OCI-LY3 (cell line): ENCODE measurements around the gene SPATA2L.

Experiments used
- H2AFZ ChIP-seq: fragments of 200-600, 300-600 bp; shearing (Covaris generic); 2 replicates; pipeline ENCODE4 v1.6.0; 2014; ENCODE audit warnings: antibody characterized with exemption, low read depth, low read length
- H3K27ac ChIP-seq: fragments of 200-600, 300-600 bp; sonication (generic); 2 replicates; pipeline ENCODE4 v1.5.1; 2014; ENCODE audit warnings: mild to moderate bottlenecking, low read length, moderate library complexity, mixed read lengths
- H3K27me3 ChIP-seq: fragments of 200-600, 300-600 bp; sonication (generic); 2 replicates; pipeline ENCODE4 v1.6.1; 2014; ENCODE audit warnings: low read depth, low read length, mixed read lengths
- H3K36me3 ChIP-seq: fragments of 200-600, 300-600 bp; sonication (generic); replicated peaks from 2 replicates; pipeline ENCODE3; 2014; ENCODE audit warnings: low read depth, low read length, mixed read lengths
- H3K4me1 ChIP-seq: fragments of 300-600, 200-600 bp; sonication (generic); 2 replicates; pipeline ENCODE4 v1.6.1; 2014; ENCODE audit warnings: low read length, mixed read lengths
- H3K4me2 ChIP-seq: fragments of 200-600, 300-600 bp; sonication (generic); 2 replicates; pipeline ENCODE4 v1.6.1; 2014; ENCODE audit warnings: low read length, mixed read lengths
- H3K4me3 ChIP-seq: fragments of 300-600, 200-600 bp; sonication (generic); 2 replicates; pipeline ENCODE4 v1.5.1; 2014; ENCODE audit warnings: antibody characterized with exemption, mild to moderate bottlenecking, low read length, moderate library complexity
- H3K79me2 ChIP-seq: fragments of 300-600, 200-600 bp; shearing (Covaris generic); 2 replicates; pipeline ENCODE4 v1.6.1; 2014; ENCODE audit warnings: mild to moderate bottlenecking, low read length, mixed read lengths
- H3K9ac ChIP-seq: fragments of 300-600, 200-600 bp; shearing (Covaris generic); 2 replicates; pipeline ENCODE4 v1.6.0; 2014; ENCODE audit warnings: mild to moderate bottlenecking, low read length, moderate library complexity
- H3K9me3 ChIP-seq: fragments of 200-600, 300-600 bp; shearing (Covaris generic); 2 replicates; pipeline ENCODE4 v1.6.1; 2014; ENCODE audit warnings: low read length, mixed read lengths; ENCODE audit not compliant: insufficient read depth
- H4K20me1 ChIP-seq: fragments of 200-600, 300-600 bp; sonication (generic); 2 replicates; pipeline ENCODE4 v1.6.1; 2016; ENCODE audit warnings: low read length, mixed read lengths; ENCODE audit not compliant: insufficient read depth
- CTCF ChIP-seq: fragments of 200-600, 300-600 bp; sonication (generic); IDR thresholded peaks from 2 replicates; pipeline ENCODE4 v1.5.1; 2014; ENCODE audit warnings: antibody characterized with exemption, low read length, low read depth
- EZH2phosphoT487 ChIP-seq: fragments of 200-600 bp; shearing (Covaris generic); IDR thresholded peaks from 2 replicates; pipeline ENCODE4 v1.6.1; 2018; ENCODE audit warnings: antibody characterized with exemption, mixed run types, low read depth

SPATA2L gene

DNA sequence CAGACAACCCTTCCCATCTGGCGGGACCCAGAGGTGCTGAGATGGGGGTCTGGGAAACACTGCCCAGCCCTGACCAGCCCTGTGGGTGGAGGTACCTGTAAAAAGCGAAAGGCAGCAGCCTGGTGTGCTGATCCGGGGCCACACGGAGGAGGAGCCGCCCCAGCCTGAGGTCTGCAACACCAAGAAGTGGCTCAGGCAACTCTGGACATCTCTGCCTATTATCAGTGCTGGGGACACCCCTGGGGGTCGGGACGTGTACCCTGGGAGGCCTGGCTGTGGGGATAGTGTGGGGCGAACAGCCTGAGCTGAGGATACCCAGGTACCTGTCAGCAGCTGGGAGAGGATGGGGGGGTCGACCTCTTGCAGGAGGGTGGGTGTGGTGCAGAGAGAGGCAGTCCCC lies 37.9 kb upstream of the SPATA2L start:
- Histone ChIP-seq H3K27me3 (no peaks in the 10 kb centered on the region), H3K79me2 (no peaks in the 10 kb centered on the region), H3K9ac (no peak overlapping the region), H3K4me1 (no peaks in the 10 kb centered on the region), H3K4me2 (no peak overlapping the region), H4K20me1 (peaks cover 9% of the 10 kb centered on the region; the same call in 1 of the 2 replicates), H3K4me3 (no peak overlapping the region), H2AFZ (no peak overlapping the region), H3K9me3 (no peaks in the 10 kb centered on the region), H3K36me3 (peaks cover 73% of the 10 kb centered on the region), H3K27ac (no peak overlapping the region)
- no peak for TF ChIP-seq EZH2phosphoT487
- no peak for TF ChIP-seq CTCF

DNA sequence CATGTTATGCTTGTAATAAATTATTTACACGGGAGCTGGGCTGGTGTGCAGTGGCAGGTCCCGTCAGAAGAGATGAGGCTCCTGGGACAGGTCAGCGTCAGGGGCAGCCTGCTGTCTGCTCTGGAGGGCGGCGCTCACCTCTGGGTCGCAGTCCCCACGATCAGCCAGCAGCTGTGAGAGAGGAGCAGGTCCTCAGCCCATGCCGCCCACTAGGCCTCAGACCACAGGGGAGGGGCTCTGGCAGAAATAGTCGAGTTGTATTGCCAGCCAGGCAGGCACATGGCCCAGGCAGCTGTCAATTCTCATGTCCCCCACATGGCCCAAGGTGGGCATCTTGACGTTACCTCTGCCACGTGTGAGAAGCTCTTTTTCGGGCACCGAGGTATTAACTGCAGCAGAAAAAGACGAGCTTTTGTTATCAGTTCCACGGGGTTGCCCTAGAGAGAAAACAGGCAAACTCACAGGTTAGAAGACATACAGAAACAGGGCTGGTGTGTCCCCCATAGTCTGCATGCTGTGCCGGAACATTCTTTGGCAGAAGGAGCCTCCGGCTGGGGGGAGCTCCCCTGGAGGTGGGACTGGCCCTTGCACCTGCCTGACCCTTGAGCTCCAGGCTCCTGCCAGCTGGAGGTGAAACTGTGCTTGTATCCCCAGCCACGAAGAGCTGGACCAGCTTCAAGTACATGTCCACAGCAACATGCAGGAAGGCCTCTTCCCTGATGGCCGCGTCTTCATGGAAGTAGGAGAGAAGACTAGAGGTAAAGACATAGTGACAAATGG lies 37.2 kb upstream of the SPATA2L start:
- no peaks in the 10 kb centered on the region for H3K27me3 ChIP-seq
- no peak overlapping the region for H2AFZ ChIP-seq
- no peak overlapping the region for H3K9ac ChIP-seq
- TF ChIP-seq EZH2phosphoT487, result no peak
- TF ChIP-seq CTCF, result no peak
- H3K36me3 ChIP-seq, result peaks cover 72% of the 10 kb centered on the region
- no peaks in the 10 kb centered on the region for H3K79me2 ChIP-seq
- no peaks in the 10 kb centered on the region for H3K9me3 ChIP-seq
- H3K4me3 ChIP-seq, result no peak overlapping the region
- H3K27ac ChIP-seq, result no peak overlapping the region
- no peak overlapping the region for H3K4me2 ChIP-seq
- no peaks in the 10 kb centered on the region for H3K4me1 ChIP-seq
- H4K20me1 ChIP-seq, result peaks cover 9% of the 10 kb centered on the region; the same call in 1 of the 2 replicates

- H3K4me2 ChIP-seq, result no peak overlapping the region
- no peak overlapping the region for H3K27ac ChIP-seq
- TF ChIP-seq EZH2phosphoT487, result no peak
- no peak for TF ChIP-seq CTCF
- no peaks in the 10 kb centered on the region for H3K9me3 ChIP-seq
- peaks cover 74% of the 10 kb centered on the region for H3K36me3 ChIP-seq
- no peaks in the 10 kb centered on the region for H3K4me1 ChIP-seq
- H3K79me2 ChIP-seq, result no peaks in the 10 kb centered on the region
- no peak overlapping the region for H3K9ac ChIP-seq
- no peak overlapping the region for H3K4me3 ChIP-seq
- H2AFZ ChIP-seq, result no peak overlapping the region
- H3K27me3 ChIP-seq, result no peaks in the 10 kb centered on the region
- peaks cover 9% of the 10 kb centered on the region; the same call in 1 of the 2 replicates for H4K20me1 ChIP-seq
Measured at GRCh38 chr16:89738072-89738377, 36.5 kb upstream of the SPATA2L start.

DNA sequence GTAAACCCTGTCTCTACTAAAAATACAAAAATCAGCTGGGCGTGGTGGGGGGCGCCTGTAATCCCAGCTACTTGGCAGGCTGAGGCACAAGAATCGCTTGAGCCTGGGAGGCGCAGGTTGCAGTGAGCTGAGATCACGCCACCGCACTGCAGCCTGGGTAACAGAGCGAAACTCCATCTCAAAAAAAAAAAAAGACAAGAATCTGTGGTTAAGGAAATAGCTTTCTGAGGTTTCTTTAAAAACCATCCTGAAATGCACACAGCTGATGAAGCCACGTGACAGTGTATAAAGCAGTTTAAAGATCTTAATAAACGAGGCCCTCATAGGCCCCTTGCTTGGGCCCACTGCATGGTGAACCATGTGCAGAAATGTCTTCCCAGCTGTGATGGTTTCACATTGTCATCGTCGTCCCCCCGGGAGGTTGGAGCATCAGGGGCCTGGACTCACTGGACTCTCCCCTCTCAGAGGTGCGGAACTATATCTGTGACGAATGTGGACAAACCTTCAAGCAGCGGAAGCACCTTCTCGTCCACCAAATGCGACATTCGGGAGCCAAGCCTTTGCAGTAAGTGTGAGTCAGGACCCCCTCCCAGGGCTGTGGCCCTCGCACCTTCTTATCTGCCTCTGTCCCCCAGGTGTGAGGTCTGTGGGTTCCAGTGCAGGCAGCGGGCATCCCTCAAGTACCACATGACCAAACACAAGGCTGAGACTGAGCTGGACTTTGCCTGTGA lies 36.0 kb upstream of the SPATA2L start:
- TF ChIP-seq CTCF (no peak), EZH2phosphoT487 (no peak)
- H3K4me3 ChIP-seq, result no peak overlapping the region
- no peaks in the 10 kb centered on the region for H3K9me3 ChIP-seq
- no peak overlapping the region for H3K27ac ChIP-seq
- H4K20me1 ChIP-seq, result peaks cover 9% of the 10 kb centered on the region; the same call in 1 of the 2 replicates
- H3K4me1 ChIP-seq, result no peaks in the 10 kb centered on the region
- H3K27me3 ChIP-seq, result no peaks in the 10 kb centered on the region
- H3K79me2 ChIP-seq, result no peaks in the 10 kb centered on the region
- no peak overlapping the region for H3K9ac ChIP-seq
- no peak overlapping the region for H2AFZ ChIP-seq
- H3K4me2 ChIP-seq, result no peak overlapping the region
- H3K36me3 ChIP-seq, result peaks cover 70% of the 10 kb centered on the region
